NT2/D1 (cell line): Measurements from ENCODE around the gene SIT1.
"Not testable (repeated sequence)": the region's sequence is repeated elsewhere in the genome, so short reads cannot be mapped to it uniquely, and the experiment has no call there.

ENCODE experiments used
- DNase-seq: peaks from one replicate; pipeline ENCODE4 v3.0.0-alpha.2; 2011; ENCODE audit warnings: low read depth, low spot score
- H3K27me3 ChIP-seq: 2 replicates; pipeline ENCODE4 v1.6.0; 2011; ENCODE audit warnings: mild to moderate bottlenecking; ENCODE audit not compliant: insufficient read length, insufficient read depth
- H3K36me3 ChIP-seq: 2 replicates; pipeline ENCODE4 v1.6.1; 2011; ENCODE audit warnings: mild to moderate bottlenecking, low read length, mixed read lengths; ENCODE audit not compliant: insufficient read depth, insufficient read length
- H3K4me1 ChIP-seq: 2 replicates; pipeline ENCODE4 v1.5.1; 2011; ENCODE audit not compliant: insufficient read depth, insufficient read length
- H3K4me3 ChIP-seq: 2 replicates; pipeline ENCODE4 v1.5.1; 2011; ENCODE audit warnings: low read depth; ENCODE audit not compliant: insufficient read length
- H3K9ac ChIP-seq: 2 replicates; pipeline ENCODE4 v1.6.0; 2011; ENCODE audit warnings: low read depth; ENCODE audit not compliant: insufficient read length
- H3K9me3 ChIP-seq: 2 replicates; pipeline ENCODE4 v1.5.1; 2011; ENCODE audit warnings: mild to moderate bottlenecking, low read length; ENCODE audit not compliant: insufficient read depth
- SUZ12 ChIP-seq: IDR thresholded peaks from 2 replicates; pipeline ENCODE4 v1.6.1; 2011; ENCODE audit not compliant: insufficient read length, insufficient read depth; ENCODE audit errors: extremely low read depth
- YY1 ChIP-seq: IDR thresholded peaks from 2 replicates; pipeline ENCODE4 v1.6.1; 2011; ENCODE audit not compliant: insufficient read length, insufficient read depth
- ZNF274 ChIP-seq: IDR thresholded peaks from 2 replicates; pipeline ENCODE4 v1.6.1; 2011; ENCODE audit warnings: mild to moderate bottlenecking, low read depth, low read length

Gene SIT1

DNA sequence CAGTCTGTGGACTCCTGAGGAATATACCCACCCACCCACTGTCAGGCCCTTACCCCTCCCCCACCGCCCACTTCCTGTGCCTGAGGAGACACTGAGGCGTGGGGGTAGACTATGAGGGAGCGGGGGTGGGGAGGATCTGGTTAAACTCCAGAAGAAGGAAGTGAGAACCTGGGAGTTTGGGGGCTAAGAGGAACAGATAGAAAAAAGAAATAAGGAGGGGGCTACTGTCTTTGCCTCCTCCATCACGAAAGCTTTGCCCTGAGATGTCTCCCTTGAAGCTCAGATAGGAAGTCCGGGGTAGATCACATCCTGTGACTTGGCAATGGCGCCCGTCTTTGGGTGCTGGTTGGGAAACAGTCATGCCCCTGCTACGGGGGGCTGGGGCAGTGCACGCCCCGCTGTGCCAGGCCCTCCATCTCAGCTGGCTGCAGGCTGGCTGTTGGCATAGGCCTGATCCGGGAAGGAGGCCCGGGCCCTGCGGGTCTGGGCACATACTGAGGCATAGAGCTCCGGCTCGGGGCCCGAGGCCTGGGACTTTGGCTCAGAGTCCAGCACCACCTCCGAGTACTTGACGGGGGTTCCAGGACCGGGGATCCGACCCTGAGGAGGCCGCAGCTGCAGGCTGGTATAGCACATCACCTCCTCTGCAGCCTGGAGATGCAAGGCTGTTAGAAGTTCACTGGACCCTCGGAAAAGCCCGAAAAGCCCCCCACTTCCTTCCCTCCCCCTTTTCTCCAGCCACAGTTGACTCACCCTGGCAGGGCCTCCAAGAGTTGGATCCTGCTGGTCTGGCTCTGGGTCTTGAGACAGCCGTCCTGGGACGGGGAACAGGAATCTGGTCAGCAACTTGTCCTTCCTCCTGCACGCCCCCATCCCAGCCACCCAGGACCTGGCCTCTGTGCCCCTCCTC is 1.0 kb downstream of the SIT1 start:
- Histone ChIP-seq H3K4me3 (no peak overlapping the region), H3K9me3 (no peaks in the 10 kb centered on the region), H3K27me3 (peaks cover 18% of the 10 kb centered on the region), H3K4me1 (peaks cover 24% of the 10 kb centered on the region), H3K9ac (peak overlapping the region; percentile 44), H3K36me3 (no peaks in the 10 kb centered on the region)
- TF ChIP-seq YY1 (no peak), SUZ12 (no peak), ZNF274 (no peak)
- DNase-seq: no peak

DNA sequence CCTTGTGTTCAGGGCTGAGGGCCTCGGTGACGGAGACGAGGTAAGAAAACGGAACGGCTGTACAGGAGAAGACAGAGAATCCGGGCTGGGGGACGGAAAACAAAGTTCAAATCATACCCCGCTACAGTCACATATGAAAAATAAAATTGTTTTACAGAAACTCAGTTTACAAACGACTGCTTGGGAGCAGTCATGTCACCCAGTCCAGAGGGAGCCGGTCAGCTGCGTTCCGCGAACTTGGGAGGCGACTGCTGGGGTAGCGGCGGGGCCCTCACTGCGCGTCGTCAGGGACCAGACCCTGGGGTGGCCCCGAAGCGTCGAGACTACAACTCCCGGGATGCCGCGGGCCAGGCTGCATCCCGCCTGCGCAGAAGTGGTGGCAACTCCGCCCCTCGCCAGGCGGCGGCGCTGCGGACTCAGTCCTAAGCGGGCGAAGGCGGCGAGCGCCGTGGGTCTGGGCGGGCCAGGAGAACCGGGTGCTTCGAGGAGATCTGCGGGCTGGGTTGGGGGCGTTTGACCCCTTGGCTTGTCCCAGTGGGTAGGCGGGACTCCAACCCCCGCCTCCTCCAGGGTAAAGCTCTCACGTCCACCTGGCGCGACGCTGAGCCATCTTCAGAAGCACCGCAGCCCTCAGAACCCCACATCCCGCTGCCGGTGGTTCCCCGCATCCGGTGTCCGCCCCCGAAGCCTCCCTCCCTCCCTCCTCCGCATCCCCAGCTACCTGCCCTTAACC is 4.0 kb downstream of the SIT1 start:
- DNase-seq: peak; percentile 84
- Histone ChIP-seq H3K27me3 (peaks cover 18% of the 10 kb centered on the region), H3K9ac (peak overlapping the region; percentile 88), H3K36me3 (peaks cover 3% of the 10 kb centered on the region), H3K9me3 (no peaks in the 10 kb centered on the region), H3K4me1 (peaks cover 20% of the 10 kb centered on the region), H3K4me3 (peak overlapping the region; percentile 71)
- TF ChIP-seq ZNF274: no peak
- TF ChIP-seq YY1: no peak
- TF ChIP-seq SUZ12: no peak

DNA sequence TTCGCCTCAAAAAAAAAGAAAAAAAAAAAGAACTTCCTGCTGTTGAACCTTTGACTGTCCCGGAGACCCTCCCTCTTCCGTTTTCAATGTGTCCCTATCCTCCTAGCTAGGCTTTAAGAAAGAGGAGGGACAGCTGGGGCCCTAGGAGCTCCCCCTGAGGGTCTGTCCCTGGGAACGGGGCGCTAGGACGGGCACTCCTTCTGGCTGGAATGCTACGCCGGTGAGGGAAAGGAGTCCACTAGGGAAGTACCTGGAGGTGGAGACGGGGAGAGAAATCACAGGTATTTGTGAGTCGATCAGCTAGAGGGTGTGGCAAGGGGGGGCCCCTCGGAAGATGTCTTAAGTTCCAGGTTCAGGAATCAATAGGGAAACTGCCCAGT is 4.6 kb downstream of the SIT1 start:
- Histone ChIP-seq H3K9ac (peak overlapping the region; percentile 88), H3K27me3 (peaks cover 18% of the 10 kb centered on the region), H3K4me1 (peaks cover 20% of the 10 kb centered on the region), H3K36me3 (peaks cover 3% of the 10 kb centered on the region), H3K4me3 (peak overlapping the region; percentile 71), H3K9me3 (no peaks in the 10 kb centered on the region)
- peak; percentile 55 for DNase-seq
- TF ChIP-seq YY1: no peak

DNA sequence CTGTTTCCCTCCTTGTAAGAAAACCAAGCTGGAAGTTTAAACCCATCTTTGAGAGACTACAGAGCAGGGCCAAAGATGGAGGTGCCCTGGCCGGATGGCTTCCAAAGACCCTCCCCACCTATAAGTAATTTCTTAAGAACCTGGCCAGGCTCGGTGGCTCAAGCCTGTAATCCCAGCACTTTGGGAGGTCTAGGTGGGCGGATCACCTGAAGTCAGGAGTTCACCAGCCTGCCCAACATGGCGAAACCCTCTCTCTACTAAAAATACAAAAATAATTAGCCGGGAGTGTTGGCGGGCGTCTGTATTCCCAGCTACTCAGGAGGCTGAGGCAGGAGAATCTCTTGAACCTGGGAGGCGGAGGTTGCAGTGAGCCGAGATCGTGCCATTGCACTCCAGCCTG is 5.0 kb downstream of the SIT1 start:
- not testable (repeated sequence) for H3K9me3 ChIP-seq, H3K36me3 ChIP-seq, DNase-seq
- Histone ChIP-seq H3K27me3 (peaks cover 18% of the 10 kb centered on the region), H3K4me1 (peaks cover 17% of the 10 kb centered on the region), H3K4me3 (peak overlapping the region; percentile 71), H3K9ac (peak overlapping the region; percentile 88)

DNA sequence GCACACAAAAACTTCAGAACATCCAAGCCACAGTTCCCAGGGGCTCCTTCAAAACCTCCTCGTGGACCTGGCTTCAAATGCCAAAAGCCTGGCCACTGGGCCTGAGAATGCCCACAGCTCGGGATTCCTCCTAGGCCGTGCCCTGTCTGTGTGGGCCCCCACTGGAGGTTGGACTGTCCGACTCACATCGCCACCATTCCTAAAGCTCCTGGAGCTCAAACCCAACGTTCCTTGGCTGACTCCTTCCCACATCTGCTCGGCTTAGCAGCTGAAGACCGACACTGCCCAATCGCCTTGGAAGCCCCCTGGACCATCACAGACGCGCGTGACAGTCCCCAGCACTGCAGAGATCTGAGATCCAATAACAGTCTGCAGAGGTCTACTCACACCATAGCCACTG is 7.7 kb downstream of the SIT1 start:
- Histone ChIP-seq H3K4me1 (peaks cover 2% of the 10 kb centered on the region), H3K36me3 (peaks cover 3% of the 10 kb centered on the region), H3K4me3 (no peak overlapping the region), H3K9ac (no peak overlapping the region), H3K27me3 (peaks cover 12% of the 10 kb centered on the region), H3K9me3 (no peaks in the 10 kb centered on the region)
- TF ChIP-seq YY1 (no peak), ZNF274 (no peak)
- no peak for DNase-seq

DNA sequence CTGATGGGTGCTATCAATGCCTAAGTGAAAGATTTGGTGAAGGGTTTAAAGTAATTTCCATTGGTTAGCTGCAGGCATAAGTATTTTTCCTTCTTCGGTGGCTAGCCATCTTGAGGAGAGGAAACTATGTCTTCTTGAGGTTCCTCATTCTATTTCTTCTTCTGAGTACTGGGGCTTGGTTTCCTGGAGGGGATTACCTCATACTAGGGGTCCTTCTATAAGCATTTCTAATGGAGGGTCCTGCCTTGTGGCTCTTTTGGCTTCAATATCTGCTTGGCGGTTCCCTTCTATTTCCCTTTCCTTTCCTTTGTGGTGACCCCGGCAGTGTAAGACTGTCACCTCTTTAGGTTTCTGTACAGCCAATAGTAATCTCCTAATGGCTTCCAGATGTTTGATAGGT is 9.3 kb downstream of the SIT1 start:
- not testable (repeated sequence) for H3K4me1 ChIP-seq, H3K9me3 ChIP-seq, H3K9ac ChIP-seq, DNase-seq, H3K36me3 ChIP-seq, H3K27me3 ChIP-seq, H3K4me3 ChIP-seq

DNA sequence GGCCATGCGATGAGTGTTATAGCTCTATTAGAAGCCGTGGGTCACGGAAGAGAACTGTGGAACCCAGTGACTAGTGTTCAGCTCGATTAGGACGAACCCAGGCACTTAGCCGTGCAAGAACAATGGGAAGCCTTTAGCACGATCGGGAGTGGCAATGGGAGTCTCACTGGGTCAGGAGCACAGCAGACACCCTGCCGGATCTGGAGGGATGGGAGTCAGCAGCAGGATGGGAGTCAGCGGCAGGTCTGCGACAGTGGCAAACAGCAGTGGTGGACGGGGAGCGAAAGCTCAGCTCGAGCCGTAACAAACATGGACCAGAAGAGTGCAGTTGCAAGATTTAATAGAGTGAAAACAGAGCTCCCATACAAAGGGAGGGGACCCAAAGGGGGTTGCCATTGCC is 10.3 kb downstream of the SIT1 start:
- H3K4me1 ChIP-seq, H3K9me3 ChIP-seq, H3K4me3 ChIP-seq: not testable (repeated sequence)

More for the DNA sequence above, 10.3 kb downstream of the SIT1 start:
- not testable (repeated sequence) for H3K27me3 ChIP-seq, DNase-seq, H3K36me3 ChIP-seq, H3K9ac ChIP-seq
